H1 (cell line): ENCODE data around the gene FXR2. TPM values are rescaled to one million over a fixed set of nuclear protein-coding genes. Genes with fewer than 3 reads are reported as not detected.

Source experiments
- CTCF ChIA-PET: fragments of 300-600 bp; sonication (Branson Sonifier 250); formaldehyde crosslinking; loops from one replicate; lab custom pipeline; 2021; ENCODE audit not compliant: partially characterized antibody; lab: Charles Lee
- POLR2A ChIA-PET: fragments of 300-600 bp; sonication (Branson Sonifier 250); formaldehyde crosslinking; loops from one replicate; lab custom pipeline; 2021; ENCODE audit warnings: inconsistent platforms; ENCODE audit not compliant: partially characterized antibody; lab: Charles Lee
- DNase-seq, 2 experiments: peaks; one replicate each; pipeline versions ENCODE4 v3.0.0 to v3.0.0-alpha.2; 2010 to 2022; ENCODE audit warnings: low spot score in 2 of 2, low read depth in 1 of 2, mixed read lengths in 1 of 2
- FAIRE-seq: peaks from 2 replicates; lab custom pipeline; 2011; peaks lifted over from hg19 to GRCh38; lab: Jason Lieb, UNC
- H2AFZ ChIP-seq: 2 replicates; pipeline ENCODE4 v1.8.1; 2012; ENCODE audit warnings: low read length, inconsistent platforms
- H2AK5ac ChIP-seq: 2 replicates; pipeline ENCODE4 v1.6.1; 2013; ENCODE audit warnings: low read depth, low read length
- H2BK120ac ChIP-seq: replicated peaks from 2 replicates; pipeline ENCODE3; 2013; ENCODE audit warnings: low read depth, low read length, inconsistent platforms
- H2BK12ac ChIP-seq: 2 replicates; pipeline ENCODE4 v1.6.1; 2013; ENCODE audit warnings: low read depth, low read length
- H2BK15ac ChIP-seq: 2 replicates; pipeline ENCODE4 v1.6.1; 2013; ENCODE audit warnings: low read length
- H2BK20ac ChIP-seq: 2 replicates; pipeline ENCODE4 v1.6.1; 2013; ENCODE audit warnings: low read length
- H2BK5ac ChIP-seq: 2 replicates; pipeline ENCODE4 v1.6.1; 2013; ENCODE audit warnings: low read depth, low read length
- H3K14ac ChIP-seq: 2 replicates; pipeline ENCODE4 v1.6.1; 2013; ENCODE audit warnings: inconsistent platforms; ENCODE audit not compliant: insufficient read length
- H3K18ac ChIP-seq: 2 replicates; pipeline ENCODE4 v1.6.1; 2013; ENCODE audit warnings: low read length; ENCODE audit errors: extremely low read depth
- H3K23ac ChIP-seq: 2 replicates; pipeline ENCODE4 v1.6.1; 2013; ENCODE audit warnings: inconsistent platforms; ENCODE audit not compliant: insufficient read length
- H3K23me2 ChIP-seq: 2 replicates; pipeline ENCODE4 v1.6.1; 2013; ENCODE audit warnings: low read depth, low read length
- H3K27ac ChIP-seq: 2 replicates; pipeline ENCODE4 v1.6.1; 2011; ENCODE audit warnings: low read depth, low read length, inconsistent platforms
- H3K27me3 ChIP-seq, 4 experiments: replicated peaks in 1 of 4; 1 replicate in 1 of 4; 2 replicates in 3 of 4; pipeline versions ENCODE4 v1.6.1 to v1.8.1; 2011 to 2013; ENCODE audit warnings: low read length in 3 of 4, mild to moderate bottlenecking in 3 of 4, inconsistent platforms in 2 of 4, mixed read lengths in 2 of 4, moderate library complexity in 1 of 4; ENCODE audit not compliant: control insufficient read depth in 3 of 4, insufficient read depth in 3 of 4; ENCODE audit errors: extremely low read depth in 1 of 4
- H3K36me3 ChIP-seq, 4 experiments: 2 replicates each; pipeline versions ENCODE4 v1.6.1 to v1.8.1; 2011 to 2013; ENCODE audit warnings: mild to moderate bottlenecking in 4 of 4, low read length in 3 of 4, moderate library complexity in 2 of 4, control low read depth in 1 of 4, inconsistent platforms in 1 of 4; ENCODE audit not compliant: insufficient read depth in 4 of 4, control insufficient read depth in 2 of 4
- H3K4ac ChIP-seq: replicated peaks from 2 replicates; pipeline ENCODE3; 2013; ENCODE audit warnings: low read length, low read depth, mixed read lengths, inconsistent platforms; ENCODE audit not compliant: insufficient read length
- H3K4me1 ChIP-seq, 4 experiments: replicated peaks in 1 of 4; 1 replicate in 1 of 4; 2 replicates in 3 of 4; pipeline versions ENCODE4 v1.6.1 to v1.8.1; 2011 to 2013; ENCODE audit warnings: low read length in 3 of 4, inconsistent platforms in 2 of 4, mixed read lengths in 1 of 4; ENCODE audit not compliant: insufficient read depth in 4 of 4, control insufficient read depth in 3 of 4
- H3K4me2 ChIP-seq, 2 experiments: 2 replicates each; pipeline versions ENCODE4 v1.6.1 to v1.8.1; 2011 to 2013; ENCODE audit warnings: low read depth in 2 of 2, low read length in 2 of 2, control low read depth in 1 of 2, inconsistent platforms in 1 of 2, mild to moderate bottlenecking in 1 of 2; ENCODE audit not compliant: insufficient read depth in 1 of 2
- H3K4me3 ChIP-seq, 4 experiments: fragments of 200-600, 300-600 bp in 1 of 4; sonication (generic), shearing (Covaris generic), sonication (Bioruptor Twin) in 1 of 4; 2 replicates each; pipeline versions ENCODE4 v1.5.1 to v1.8.1; 2011 to 2016; ENCODE audit warnings: low read length in 4 of 4, low read depth in 3 of 4, control low read depth in 2 of 4, inconsistent platforms in 2 of 4, mild to moderate bottlenecking in 2 of 4, mixed read lengths in 1 of 4, moderate library complexity in 1 of 4; ENCODE audit not compliant: insufficient read depth in 2 of 4; ENCODE audit errors: extremely low read depth in 1 of 4
- H3K56ac ChIP-seq: replicated peaks from 2 replicates; pipeline ENCODE3; 2013; ENCODE audit warnings: low read depth, mild to moderate bottlenecking, mixed read lengths, low read length, inconsistent platforms; ENCODE audit not compliant: insufficient read length
- H3K79me1 ChIP-seq: 2 replicates; pipeline ENCODE4 v1.6.1; 2013; ENCODE audit warnings: low read depth, low read length, control low read depth
- H3K79me2 ChIP-seq, 2 experiments: 2 replicates each; pipeline versions ENCODE4 v1.6.1 to v1.8.1; 2012 to 2013; ENCODE audit warnings: low read length in 2 of 2, mild to moderate bottlenecking in 2 of 2, inconsistent platforms in 1 of 2; ENCODE audit not compliant: insufficient read depth in 2 of 2, control insufficient read depth in 1 of 2
- H3K9ac ChIP-seq, 4 experiments: replicated peaks in 1 of 4; 1 replicate in 1 of 4; 2 replicates in 3 of 4; pipeline versions ENCODE4 v1.6.1 to v1.8.1; 2011 to 2013; ENCODE audit warnings: low read depth in 3 of 4, low read length in 3 of 4, control low read depth in 2 of 4, mild to moderate bottlenecking in 2 of 4, moderate library complexity in 2 of 4, inconsistent platforms in 1 of 4; ENCODE audit errors: extremely low read depth in 1 of 4
- H3K9me3 ChIP-seq, 2 experiments: 2 replicates each; pipeline versions ENCODE4 v1.6.1 to v1.8.1; 2012 to 2013; ENCODE audit warnings: mild to moderate bottlenecking in 2 of 2, moderate library complexity in 2 of 2, control low read depth in 1 of 2, inconsistent platforms in 1 of 2, low read depth in 1 of 2, low read length in 1 of 2, mixed read lengths in 1 of 2; ENCODE audit not compliant: insufficient read depth in 2 of 2
- H4K20me1 ChIP-seq, 2 experiments: replicated peaks in 1 of 2; 2 replicates each; pipeline versions ENCODE3 to v1.8.1; 2011 to 2013; ENCODE audit warnings: inconsistent platforms in 2 of 2, low read length in 2 of 2, mild to moderate bottlenecking in 1 of 2; ENCODE audit not compliant: insufficient read depth in 2 of 2, control insufficient read depth in 1 of 2
- H4K5ac ChIP-seq: 2 replicates; pipeline ENCODE4 v1.6.1; 2013; ENCODE audit warnings: low read length, low read depth, mixed read lengths, inconsistent platforms; ENCODE audit not compliant: insufficient read length
- H4K8ac ChIP-seq: 2 replicates; pipeline ENCODE4 v1.8.0; 2013; ENCODE audit warnings: mild to moderate bottlenecking, moderate library complexity, low read length, inconsistent platforms; ENCODE audit not compliant: insufficient read depth; ENCODE audit errors: extremely low read depth
- H4K91ac ChIP-seq: replicated peaks from 2 replicates; pipeline ENCODE3; 2013; ENCODE audit warnings: low read length, mixed read lengths, inconsistent platforms; ENCODE audit not compliant: insufficient read length
- EGR1 ChIP-seq: IDR thresholded peaks from 2 replicates; pipeline ENCODE4 v1.6.1; 2011; ENCODE audit warnings: low read depth, low read length, borderline replicate concordance
- EZH2 ChIP-seq: fragments of 200-600 bp; sonication (generic); IDR thresholded peaks from 2 replicates; pipeline ENCODE4 v1.7.1; 2012; ENCODE audit warnings: low read depth, mild to moderate bottlenecking, moderate library complexity, low read length, inconsistent platforms; ENCODE audit not compliant: severe bottlenecking
- GABPA ChIP-seq: IDR thresholded peaks from 2 replicates; pipeline ENCODE4 v1.6.1; 2011; ENCODE audit warnings: mild to moderate bottlenecking, low read length, moderate library complexity, borderline replicate concordance; ENCODE audit not compliant: insufficient read depth
- POLR2A ChIP-seq, 2 experiments: IDR thresholded peaks; 1 replicate in 1 of 2; 2 replicates in 1 of 2; pipeline ENCODE4 v1.6.1; 2011; ENCODE audit warnings: low read depth in 2 of 2, low read length in 2 of 2, mild to moderate bottlenecking in 2 of 2; ENCODE audit errors: control extremely low read depth in 1 of 2
- SP1 ChIP-seq: IDR thresholded peaks from 2 replicates; pipeline ENCODE4 v1.6.1; 2011; ENCODE audit warnings: low read depth, low read length
- WGBS, 2 experiments: shearing (Covaris generic) in 1 of 2; methylation state at CpG; one replicate each; pipeline versions ENCODE4 v1.1.6 to v1.1.7; 2013 to 2015; ENCODE audit warnings: low lambda C conversion rate in 2 of 2, mixed read lengths in 2 of 2, inconsistent platforms in 1 of 2, low coverage in 1 of 2, missing lambda C conversion rate in 1 of 2; ENCODE audit not compliant: insufficient replicate concordance in 2 of 2, insufficient coverage in 1 of 2, insufficient read length in 1 of 2; ENCODE audit errors: extremely low coverage in 1 of 2, missing lambda C conversion rate in 1 of 2; 5-methylcytosine and 5-hydroxymethylcytosine counted together
- polyA plus RNA-seq, 7 experiments: library from polyadenylated mRNA; depleted of rRNA in 3 of 7; stranded (reverse) in 5 of 7; unstranded in 2 of 7; fragments of >200 nt in 5 of 7; fragments of 200-250 nt in 2 of 7; gene quantifications; 1 replicate in 5 of 7; 2 replicates in 1 of 7; 4 replicates in 1 of 7; pipeline versions ENCODE4 v1.2.1 to v1.2.3, GENCODE V29; 2011 to 2013; ENCODE audit warnings: missing spikeins in 2 of 7, mixed read lengths in 2 of 7
- total RNA-seq: library from RNA; stranded (reverse); fragmentation: NEBNext Ultra II Directional; extraction: Animal tissue kit (Norgen Biotek cat#: 25700); gene quantifications from 2 replicates; pipeline ENCODE4 v1.2.1, GENCODE V29; 2021

Gene FXR2
- total and polyA plus RNA-seq, 2 of the 8 experiments (the other 6 are each of a cell fraction or from before 2014, with no cell fraction given) = 26.2 to 44.0 TPM

GRCh38 chr17:7651665-7652387, 37.1 kb upstream of the FXR2 start:
- ChIA-PET POLR2A (interaction anchor here (0.8 to 79.4 kb wide), 10 partner anchors 12 to 78 kb away, joined by 3 to 2272 read pairs (median 8); partner anchors contain the start of genes ATP1B2, CD68, FXR2 and MPDU1), CTCF (interaction anchor here (0.6 to 18.2 kb wide), 17 partner anchors 10 to 237 kb away, joined by 3 to 211 read pairs (median 5); partner anchors contain the start of genes CHD3, FXR2, SAT2 and SHBG)
- H3K14ac ChIP-seq = no peak overlapping the region
- H3K4me3 ChIP-seq = peak overlapping the region; percentile 43 to 87 (median 63)
- no peak overlapping the region for H4K5ac ChIP-seq
- peaks cover 4 to 18% (median 11%) of the 10 kb centered on the region in 4 experiments; a peak in 6 of 7 replicates for H3K4me1 ChIP-seq
- no peak overlapping the region for H3K23ac ChIP-seq
- H3K79me1 ChIP-seq = no peaks in the 10 kb centered on the region
- WGBS, 2 experiments = 16% methylated on average over 19 of the region's 54 CpGs; no CpG with 5 or more reads in 1 of the 2 experiments
- H2BK20ac ChIP-seq = no peak overlapping the region
- H3K27me3 ChIP-seq = peaks cover 0 to 13% (median 4%) of the 10 kb centered on the region in 4 experiments; a peak in 4 of 7 replicates
- no peaks in the 10 kb centered on the region; a peak in 2 of 8 replicates for H3K36me3 ChIP-seq
- DNase-seq (peak in 1 of 2 experiments; percentile 63), FAIRE-seq (no peak)
- no peak overlapping the region; a peak in 1 of 7 replicates for H3K9ac ChIP-seq
- no peak overlapping the region; the same call in 1 of the 2 replicates for H3K18ac ChIP-seq
- no peak overlapping the region for H4K91ac ChIP-seq
- no peak overlapping the region for H3K27ac ChIP-seq
- no peak overlapping the region for H2BK120ac ChIP-seq
- H4K20me1 ChIP-seq = peaks cover 0 to 2% of the 10 kb centered on the region in 2 experiments
- H3K9me3 ChIP-seq = no peaks in the 10 kb centered on the region
- no peak for TF ChIP-seq POLR2A (IDR thresholded peaks at IDR 0.05; ENCODE audit: control extremely low read depth in 1 of 2, low read depth in 2 of 2, low read length in 2 of 2)
- no peak for TF ChIP-seq SP1
- peak; percentile 47 for TF ChIP-seq EZH2
- TF ChIP-seq GABPA = no peak
- TF ChIP-seq EGR1 = peak; percentile 53; the same call in 1 of the 2 replicates
- no peaks in the 10 kb centered on the region for H3K79me2 ChIP-seq
- peaks cover 15% of the 10 kb centered on the region for H3K23me2 ChIP-seq
- H3K56ac ChIP-seq = no peak overlapping the region
- H2AFZ ChIP-seq = no peak overlapping the region; the same call in 1 of the 2 replicates
- peak overlapping the region; percentile 91 to 99 for H3K4me2 ChIP-seq
- H2BK15ac ChIP-seq = no peak overlapping the region
- no peak overlapping the region for H4K8ac ChIP-seq
- H2BK12ac ChIP-seq = no peak overlapping the region
- H2BK5ac ChIP-seq = no peak overlapping the region
- peak overlapping the region; percentile 28 for H3K4ac ChIP-seq
- H2AK5ac ChIP-seq = 0 out of 2 replicates have a peak overlapping the region, but pooled peaks have one; percentile 82
